HepG2 (cell line): ENCODE data around the gene SPACDR. TPM values are rescaled to one million over a fixed set of nuclear protein-coding genes. Genes with fewer than 3 reads are reported as not detected.

Experiments used
- ARID5B ChIP-seq: IDR thresholded peaks from 2 replicates; pipeline ENCODE4 v1.4.0; 2020; ENCODE audit warnings: mild to moderate bottlenecking, missing genetic modification reagents
- BRCA1 ChIP-seq: sonication (generic); formaldehyde crosslinking; IDR thresholded peaks from 2 replicates; pipeline ENCODE4 v1.4.0; 2020; ENCODE audit warnings: missing genetic modification reagents
- CHD4 ChIP-seq: fragments of 200-600 bp; sonication (generic); IDR thresholded peaks from 2 replicates; pipeline ENCODE4 v1.7.0; 2017; ENCODE audit warnings: mild to moderate bottlenecking, low read length, borderline replicate concordance
- GLI4 ChIP-seq: sonication (generic); formaldehyde crosslinking; IDR thresholded peaks from 2 replicates; pipeline ENCODE4 v1.5.1; 2020; ENCODE audit warnings: missing genetic modification reagents, mild to moderate bottlenecking, moderate library complexity, borderline replicate concordance
- JUNB ChIP-seq: sonication (generic); formaldehyde crosslinking; IDR thresholded peaks from 2 replicates; pipeline ENCODE4 v1.8.0; 2022; ENCODE audit warnings: missing genetic modification reagents, mild to moderate bottlenecking, borderline replicate concordance
- MED13 ChIP-seq: sonication (generic); formaldehyde crosslinking; IDR thresholded peaks from 2 replicates; pipeline ENCODE4 v1.5.0; 2020; ENCODE audit warnings: missing genetic modification reagents
- NFYB ChIP-seq: sonication (generic); formaldehyde crosslinking; IDR thresholded peaks from 2 replicates; pipeline ENCODE4 v1.4.0; 2020; ENCODE audit warnings: missing genetic modification reagents
- PITX1 ChIP-seq: sonication (generic); formaldehyde crosslinking; IDR thresholded peaks from 2 replicates; pipeline ENCODE4 v1.5.1; 2020; ENCODE audit warnings: mild to moderate bottlenecking, missing genetic modification reagents
- RERE ChIP-seq: IDR thresholded peaks from 2 replicates; pipeline ENCODE4 v1.6.1; 2016; ENCODE audit warnings: low read depth, missing genetic modification reagents, missing compliant biosample characterization
- RFX3 ChIP-seq: IDR thresholded peaks from 2 replicates; pipeline ENCODE4 v1.6.1; 2016; ENCODE audit warnings: missing biosample characterization, missing genetic modification reagents
- SRSF9 ChIP-seq: fragments of 200-400 bp; formaldehyde crosslinking; IDR thresholded peaks from 2 replicates; pipeline ENCODE4 v1.6.1; 2018; ENCODE audit warnings: borderline replicate concordance, mild to moderate bottlenecking, low read depth, low read length; ENCODE audit not compliant: insufficient read depth, poor library complexity, severe bottlenecking
- TFE3 ChIP-seq: IDR thresholded peaks from 2 replicates; pipeline ENCODE4 v1.6.1; 2016
- ZNF274 ChIP-seq: sonication (generic); formaldehyde crosslinking; IDR thresholded peaks from 2 replicates; pipeline ENCODE4 v1.5.1; 2020; ENCODE audit warnings: mild to moderate bottlenecking, missing genetic modification reagents
- ZNF335 ChIP-seq: sonication (generic); formaldehyde crosslinking; IDR thresholded peaks from 2 replicates; pipeline ENCODE4 v1.4.0; 2020; ENCODE audit warnings: missing genetic modification reagents
- ZNF337 ChIP-seq: sonication (generic); formaldehyde crosslinking; IDR thresholded peaks from 2 replicates; pipeline ENCODE4 v1.5.1; 2020; ENCODE audit warnings: missing genetic modification reagents, low read depth, mild to moderate bottlenecking, borderline replicate concordance
- ZNF777 ChIP-seq: sonication (generic); formaldehyde crosslinking; IDR thresholded peaks from 2 replicates; pipeline ENCODE4 v1.4.0; 2020; ENCODE audit warnings: missing genetic modification reagents
- polyA plus RNA-seq, 8 experiments: library from polyadenylated mRNA; depleted of rRNA in 3 of 8; stranded (reverse) in 7 of 8; unstranded in 1 of 8; fragments of >200 nt; fragmentation: Illumina TruSeq in 4 of 8; extraction: Trizol in 4 of 8; gene quantifications; 2 replicates each; pipeline versions ENCODE4 v1.2.1 to v1.2.3, GENCODE V29; 2011 to 2016; ENCODE audit warnings: low read depth in 4 of 8, missing spikeins in 1 of 8, mixed read lengths in 1 of 8; ENCODE audit not compliant: insufficient read depth in 1 of 8
- total RNA-seq, 5 experiments: library from RNA; depleted of rRNA; stranded (reverse); fragments of >200 nt; fragmentation: Illumina TruSeq; extraction: Trizol; gene quantifications; 2 replicates each; pipeline ENCODE4 v1.2.3, GENCODE V29; 2016; ENCODE audit warnings: low read depth in 1 of 5

The SPACDR gene
- total and polyA plus RNA-seq, 2 of the 13 experiments (the other 11 are each of a cell fraction or from before 2014, with no cell fraction given) = 0.41 TPM; not detected in 1

- TF ChIP-seq CHD4 (no peak), PITX1 (CRISPR knock-in tag) (no peak; the same call in 1 of the 2 replicates), NFYB (CRISPR knock-in tag) (no peak), TFE3 (CRISPR knock-in tag) (no peak; the same call in 1 of the 2 replicates), RERE (CRISPR knock-in tag) (no peak), ZNF777 (CRISPR knock-in tag) (peak; percentile 79), RFX3 (no peak), MED13 (CRISPR knock-in tag) (no peak), ZNF337 (CRISPR knock-in tag) (no peak), ZNF335 (no peak), SRSF9 (no peak), JUNB (CRISPR knock-in tag) (no peak), ZNF274 (CRISPR knock-in tag) (no peak; the same call in 1 of the 2 replicates), BRCA1 (CRISPR knock-in tag) (no peak), ARID5B (CRISPR knock-in tag) (0 out of 2 replicates have a peak, but pooled peaks have one; percentile 24), GLI4 (peak; percentile 24; the same call in 1 of the 2 replicates)
Measured at GRCh38 chr7:100429637-100430492, 34.2 kb downstream of the SPACDR start, which contains the start of gene MEPCE (continued).
